Gastrocnemius medialis (tissue), 4 donors: ENCODE data around the gene FKBP1A. TPM values are rescaled to one million over a fixed set of nuclear protein-coding genes. Genes with fewer than 3 reads are reported as not detected.
A peak's percentile ranks its signal among the peaks of the same experiment; 100 is the strongest.

Source experiments
- ATAC-seq, 2 donors: fragments of 150-250 bp; one replicate each; pipeline ENCODE4 v1.9.1; 2016
- DNase-seq, 2 donors: peaks; one replicate each; pipeline ENCODE4 v3.0.0-alpha.2; 2019
- H3K27ac ChIP-seq, 4 donors: fragments of 200-600 bp; sonication (generic); 1 replicate in 1 of 4; 2 replicates in 3 of 4; pipeline ENCODE4 v1.5.1; 2016 to 2018; ENCODE audit warnings: mild to moderate bottlenecking in 2 of 4, moderate library complexity in 1 of 4
- H3K27me3 ChIP-seq, 3 donors: fragments of 200-600 bp; sonication (generic) in 2 of 3; 1 replicate in 1 of 3; 2 replicates in 2 of 3; pipeline versions ENCODE4 v1.5.1 to v1.6.0; 2016 to 2019; ENCODE audit warnings: mild to moderate bottlenecking in 1 of 3, moderate library complexity in 1 of 3
- H3K36me3 ChIP-seq, 2 donors: fragments of 200-600 bp; sonication (generic) in 1 of 2; one replicate each; pipeline ENCODE4 v1.5.1; 2017 to 2018
- H3K4me1 ChIP-seq, 2 donors: fragments of 200-600 bp; sonication (generic) in 1 of 2; one replicate each; pipeline ENCODE4 v1.5.1; 2016 to 2017; ENCODE audit warnings: mild to moderate bottlenecking in 2 of 2
- H3K4me3 ChIP-seq, 4 donors: fragments of 200-600 bp; sonication (generic) in 3 of 4; 1 replicate in 1 of 4; 2 replicates in 3 of 4; pipeline ENCODE4 v1.5.1; 2016 to 2019; ENCODE audit warnings: mild to moderate bottlenecking in 2 of 4
- H3K9me3 ChIP-seq, 3 donors: fragments of 200-600 bp; sonication (generic) in 2 of 3; 1 replicate in 1 of 3; 2 replicates in 2 of 3; pipeline ENCODE4 v1.5.1; 2016 to 2019
- POLR2A ChIP-seq, 2 donors: fragments of 450-650 bp; IDR thresholded peaks; one replicate each; pipeline ENCODE4 v1.6.1; 2017; ENCODE audit warnings: antibody characterized with exemption in 2 of 2, mild to moderate bottlenecking in 2 of 2, moderate library complexity in 2 of 2
- in situ Hi-C, 4 donors: fragments of 200-750 bp; cut with MboI; loops; one replicate each; pipeline versions ENCODE4 v1.15.0 to v1.8.0; 2017; ENCODE audit warnings: low sequenced_read_pairs in 4 of 4
- intact Hi-C: fragments of 100-400 bp; cut with DNase I; formaldehyde crosslinking; loops from one replicate; pipeline ENCODE4 v1.15.1; 2023; ENCODE audit warnings: low total_unique reads
- total RNA-seq, 4 donors: library from RNA; depleted of rRNA; stranded (reverse); fragments of >200 nt; gene quantifications; one replicate each; pipeline versions ENCODE4 v1.1.0 to v1.2.3, GENCODE V29; 2016
- TF ChIP-seq, protein P1 (sequence below), 5 experiments: fragments of 450-650 bp in 3 of 5; fragments of 200-600 bp in 2 of 5; sonication (generic) in 2 of 5; IDR thresholded peaks in 4 of 5; conservative IDR thresholded peaks in 1 of 5; 1 replicate in 4 of 5; 2 replicates in 1 of 5; pipeline ENCODE4 v1.5.1; 2016 to 2019; ENCODE audit warnings: antibody characterized with exemption in 5 of 5, mild to moderate bottlenecking in 3 of 5, moderate library complexity in 3 of 5

The FKBP1A gene
- total RNA-seq, 4 donors from 2014 or later: 27.7 to 89.4 (median 52.5) TPM

DNA sequence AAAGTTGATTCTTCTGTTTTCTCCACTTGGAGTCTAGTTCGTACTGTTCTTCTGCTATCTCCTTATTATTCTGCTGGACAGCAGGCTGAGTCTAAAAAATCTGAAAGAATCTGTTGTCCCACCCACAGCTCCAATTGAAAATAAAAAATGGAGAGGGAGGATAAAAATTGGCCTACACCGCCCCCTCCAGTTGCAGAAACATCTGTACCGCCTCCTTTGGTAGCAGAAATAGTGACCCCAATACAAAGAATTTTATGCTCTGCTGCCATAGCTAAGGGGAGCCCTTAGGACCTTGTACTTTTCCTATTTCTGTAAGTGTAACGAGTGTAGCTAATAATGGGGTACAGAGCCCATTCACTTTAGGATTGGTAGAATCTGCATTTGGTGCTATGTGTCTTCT, 4.9 kb upstream of the FKBP1A start:
- TF ChIP-seq, protein P1, sequence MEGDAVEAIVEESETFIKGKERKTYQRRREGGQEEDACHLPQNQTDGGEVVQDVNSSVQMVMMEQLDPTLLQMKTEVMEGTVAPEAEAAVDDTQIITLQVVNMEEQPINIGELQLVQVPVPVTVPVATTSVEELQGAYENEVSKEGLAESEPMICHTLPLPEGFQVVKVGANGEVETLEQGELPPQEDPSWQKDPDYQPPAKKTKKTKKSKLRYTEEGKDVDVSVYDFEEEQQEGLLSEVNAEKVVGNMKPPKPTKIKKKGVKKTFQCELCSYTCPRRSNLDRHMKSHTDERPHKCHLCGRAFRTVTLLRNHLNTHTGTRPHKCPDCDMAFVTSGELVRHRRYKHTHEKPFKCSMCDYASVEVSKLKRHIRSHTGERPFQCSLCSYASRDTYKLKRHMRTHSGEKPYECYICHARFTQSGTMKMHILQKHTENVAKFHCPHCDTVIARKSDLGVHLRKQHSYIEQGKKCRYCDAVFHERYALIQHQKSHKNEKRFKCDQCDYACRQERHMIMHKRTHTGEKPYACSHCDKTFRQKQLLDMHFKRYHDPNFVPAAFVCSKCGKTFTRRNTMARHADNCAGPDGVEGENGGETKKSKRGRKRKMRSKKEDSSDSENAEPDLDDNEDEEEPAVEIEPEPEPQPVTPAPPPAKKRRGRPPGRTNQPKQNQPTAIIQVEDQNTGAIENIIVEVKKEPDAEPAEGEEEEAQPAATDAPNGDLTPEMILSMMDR (IDR thresholded peaks at IDR 0.05 in 4 of 5, conservative IDR thresholded peaks at IDR 0.05 in 1 of 5): peak in 4 of 5 experiments; percentile 13 to 24 (median 15)
- no peak for TF ChIP-seq POLR2A (IDR thresholded peaks at IDR 0.05)

DNA sequence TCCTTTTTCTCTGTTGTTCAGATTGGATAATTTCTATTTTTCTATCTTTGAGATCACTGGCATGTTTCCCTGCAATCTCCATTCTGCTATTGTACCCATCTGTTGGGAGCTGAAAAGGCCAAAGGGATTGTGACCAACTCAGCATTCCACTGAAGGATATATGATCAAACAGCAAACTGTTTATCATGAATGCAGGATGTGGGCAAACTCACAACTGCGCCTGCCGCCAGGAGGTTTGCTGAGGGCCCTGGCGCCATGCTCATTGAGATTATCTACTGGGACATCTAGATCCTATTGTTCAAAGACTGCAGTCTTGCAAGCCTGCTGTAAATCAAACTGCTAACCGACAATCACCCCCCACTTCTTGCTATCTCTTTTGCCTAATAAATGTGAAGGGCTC, 3.8 kb upstream of the FKBP1A start:
- intact Hi-C loops (no loop called here), in situ Hi-C loops (loop anchor here in 1 of 4 donors (5.0 kb wide), 1 partner anchor 69 kb away; the partner anchor contains the start of gene SDCBP2)
- Histone ChIP-seq H3K27ac (no peak overlapping the region), H3K9me3 (no peaks in the 10 kb centered on the region), H3K4me1 (peaks cover 16 to 29% of the 10 kb centered on the region in 2 donors), H3K27me3 (peaks cover 0 to 6% (median 6%) of the 10 kb centered on the region in 3 donors), H3K36me3 (no peaks in the 10 kb centered on the region), H3K4me3 (no peak overlapping the region)
- ATAC-seq (no peak), DNase-seq (no peak)
- no peak for TF ChIP-seq POLR2A (IDR thresholded peaks at IDR 0.05)
- TF ChIP-seq, protein P1 (IDR thresholded peaks at IDR 0.05 in 4 of 5, conservative IDR thresholded peaks at IDR 0.05 in 1 of 5): no peak

More for the DNA sequence above, 4.9 kb upstream of the FKBP1A start:
- H3K36me3 ChIP-seq: no peaks in the 10 kb centered on the region
- H3K27ac ChIP-seq: no peak overlapping the region
- intact Hi-C loops: no loop called here
- DNase-seq (no peak), ATAC-seq (no peak)
- H3K4me1 ChIP-seq: peaks cover 9 to 23% of the 10 kb centered on the region in 2 donors
- H3K4me3 ChIP-seq: no peak overlapping the region
- peaks cover 0 to 6% (median 6%) of the 10 kb centered on the region in 3 donors for H3K27me3 ChIP-seq
- in situ Hi-C loops: loop anchor here in 1 of 4 donors (5.0 kb wide), 1 partner anchor 70 kb away; the partner anchor contains the start of gene SDCBP2
- no peaks in the 10 kb centered on the region for H3K9me3 ChIP-seq

DNA sequence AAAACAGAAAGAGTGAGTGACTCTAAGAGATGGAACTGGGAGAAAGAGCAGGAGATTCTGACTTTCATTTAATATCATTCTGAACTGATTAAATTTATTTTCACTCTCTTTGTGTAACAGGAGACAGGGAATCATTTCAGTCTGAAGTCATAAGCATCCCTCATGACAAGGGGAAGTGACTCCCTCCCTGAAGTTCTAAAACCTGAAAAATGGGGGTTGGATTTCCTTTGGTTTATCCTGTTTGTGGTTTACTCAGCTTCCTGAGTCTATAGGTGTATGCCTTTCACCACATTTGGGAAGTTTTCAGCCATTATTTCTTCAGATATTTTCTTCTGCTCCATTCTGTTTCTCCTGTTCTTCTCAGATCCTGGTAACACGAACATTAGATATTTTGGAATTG, 3.4 kb upstream of the FKBP1A start:
- Histone ChIP-seq H3K36me3 (no peaks in the 10 kb centered on the region), H3K9me3 (no peaks in the 10 kb centered on the region), H3K4me1 (peaks cover 21 to 34% of the 10 kb centered on the region in 2 donors), H3K27ac (no peak overlapping the region), H3K4me3 (no peak overlapping the region), H3K27me3 (peaks cover 0 to 6% (median 6%) of the 10 kb centered on the region in 3 donors)
- in situ Hi-C loops (loop anchor here in 1 of 4 donors (5.0 kb wide), 1 partner anchor 69 kb away; the partner anchor contains the start of gene SDCBP2), intact Hi-C loops (no loop called here)
- ATAC-seq: no peak
- TF ChIP-seq, protein P1 (IDR thresholded peaks at IDR 0.05 in 4 of 5, conservative IDR thresholded peaks at IDR 0.05 in 1 of 5): no peak
- no peak for TF ChIP-seq POLR2A (IDR thresholded peaks at IDR 0.05)
- no peak for DNase-seq

DNA sequence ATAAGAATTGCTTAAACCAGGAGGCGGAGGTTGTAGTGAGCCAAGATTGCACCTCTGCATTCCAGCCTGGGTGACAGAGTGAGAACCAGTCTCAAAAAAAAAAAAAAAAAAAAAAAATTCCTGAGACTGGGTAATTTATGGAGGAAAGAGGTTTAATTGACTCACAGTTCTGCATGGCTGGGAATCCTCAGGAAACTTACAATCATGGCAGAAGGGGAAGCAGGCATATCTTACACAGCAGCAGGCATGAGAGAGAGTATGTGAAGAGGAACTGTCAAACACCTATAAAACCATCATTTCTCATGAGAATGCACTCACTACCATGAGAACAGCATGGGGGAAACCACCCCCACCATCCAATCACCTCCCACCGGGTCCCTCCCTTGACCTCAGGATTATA, 1.8 kb upstream of the FKBP1A start:
- intact Hi-C loops: loop anchor here (5.0 kb wide), 1 partner anchor 277 kb away; the partner anchor contains the start of gene PSMF1
- TF ChIP-seq, protein P1 (IDR thresholded peaks at IDR 0.05 in 4 of 5, conservative IDR thresholded peaks at IDR 0.05 in 1 of 5): no peak
- TF ChIP-seq POLR2A (IDR thresholded peaks at IDR 0.05): no peak

More for the DNA sequence above, 1.8 kb upstream of the FKBP1A start:
- no peak overlapping the region for H3K4me3 ChIP-seq
- peaks cover 0 to 6% (median 6%) of the 10 kb centered on the region in 3 donors for H3K27me3 ChIP-seq
- no peak overlapping the region for H3K27ac ChIP-seq
- H3K36me3 ChIP-seq: no peaks in the 10 kb centered on the region
- DNase-seq: no peak
- H3K4me1 ChIP-seq: peaks cover 31 to 40% of the 10 kb centered on the region in 2 donors
- in situ Hi-C loops: loop anchor here in 1 of 4 donors (5.0 kb wide), 1 partner anchor 67 kb away; the partner anchor contains the start of gene SDCBP2
- ATAC-seq: no peak
- no peaks in the 10 kb centered on the region for H3K9me3 ChIP-seq
